Ovary (tissue), 9 donors: ENCODE results near the gene GNA12. TPM values are rescaled to one million over a fixed set of nuclear protein-coding genes. Genes with fewer than 3 reads are reported as not detected.

ENCODE experiments used
- DNase-seq, 5 donors: peaks; one replicate each; pipeline ENCODE4 v3.0.0-alpha.2; 2019 to 2020
- H3K27ac ChIP-seq, 2 donors: fragments of 200-600 bp; one replicate each; pipeline versions ENCODE4 v1.5.1 to v1.8.0; 2019 to 2022
- H3K27me3 ChIP-seq: fragments of 200-600 bp; one replicate; pipeline ENCODE4 v1.8.0; 2022
- H3K36me3 ChIP-seq: fragments of 200-600 bp; sonication (generic); one replicate; pipeline ENCODE4 v1.5.1; 2019
- H3K4me1 ChIP-seq: one replicate; pipeline ENCODE4 v1.8.1; 2013; ENCODE audit warnings: mild to moderate bottlenecking, moderate library complexity; ENCODE audit not compliant: insufficient read depth
- H3K4me3 ChIP-seq: fragments of 200-600 bp; sonication (generic); one replicate; pipeline ENCODE4 v1.5.1; 2017
- H3K9me3 ChIP-seq, 2 donors: fragments of 200-600 bp in 1 of 2; sonication (generic) in 1 of 2; one replicate each; pipeline versions ENCODE4 v1.5.1 to v1.8.1; 2013 to 2019; ENCODE audit warnings: mild to moderate bottlenecking in 1 of 2, moderate library complexity in 1 of 2
- EP300 ChIP-seq: sonication (generic); formaldehyde crosslinking; IDR thresholded peaks from one replicate; pipeline ENCODE4 v1.6.1; 2017; ENCODE audit warnings: antibody characterized with exemption
- POLR2A ChIP-seq: fragments of 450-650 bp; IDR thresholded peaks from one replicate; pipeline ENCODE4 v1.6.1; 2017; ENCODE audit warnings: antibody characterized with exemption, mild to moderate bottlenecking, moderate library complexity
- WGBS, 3 donors: extraction: QIAGEN DNeasy Blood & Tissue Kit in 1 of 3; methylation state at CpG; one replicate each; pipeline versions ENCODE4 v1.1.5 to v1.1.7; 2013 to 2017; 5-methylcytosine and 5-hydroxymethylcytosine counted together
- intact Hi-C, 4 donors: fragments of 100-400 bp; cut with DNase I; formaldehyde crosslinking; loops; one replicate each; pipeline versions ENCODE4 v1.11.0 to v1.15.1; 2022 to 2023
- polyA plus RNA-seq, 2 donors: library from polyadenylated mRNA; stranded (reverse); fragments of 200-250 nt in 1 of 2; fragments of 350-450 nt in 1 of 2; fragmentation: Illumina TruSeq in 1 of 2; extraction: RNeasy Lipid Tissue Mini Kit (QIAGEN cat#74804) in 1 of 2; gene quantifications; one replicate each; pipeline ENCODE4 v1.2.3, GENCODE V29; 2013 to 2014
- total RNA-seq, 7 donors: library from RNA; depleted of rRNA in 2 of 7; stranded (reverse); fragments of >200 nt in 2 of 7; fragmentation: NEBNext Ultra II Directional in 3 of 7; extraction: Animal tissue kit (Norgen Biotek cat#: 25700) in 3 of 7; gene quantifications; one replicate each; pipeline versions ENCODE4 v1.1.0 to v1.2.4, GENCODE V29; 2016 to 2023
- TF ChIP-seq, protein P1 (sequence below), 3 donors: fragments of 450-650 bp in 2 of 3; fragments of 200-600 bp in 1 of 3; IDR thresholded peaks; one replicate each; pipeline versions ENCODE4 v1.5.1 to v1.8.0; 2016 to 2022; ENCODE audit warnings: antibody characterized with exemption in 3 of 3, mild to moderate bottlenecking in 1 of 3
- donor health status: DM: no; HTN: no; CAD: no; lungs with moderate emphysema.
- donor health status: DM: no; HTN: no; CAD: no.
- donor health status: Bipolar disorder and iron deficiency.
- donor health status: DM: yes; HTN: yes; CAD: no.
- donor health status: DM: no; HTN: no; CAD: no.
- donor health status: DM: yes; HTN: yes; CAD: no.

Gene GNA12
- total and polyA plus RNA-seq, 9 donors, result 13.4 to 94.4 (median 65.5) TPM

- Histone ChIP-seq H3K36me3 (no peaks in the 10 kb centered on the region), H3K9me3 (no peaks in the 10 kb centered on the region), H3K4me1 (peaks cover 9% of the 10 kb centered on the region), H3K27ac (no peak within 1 kb of the TSS), H3K4me3 (peak within 1 kb of the TSS; percentile 26), H3K27me3 (no peaks in the 10 kb centered on the region)
- WGBS, 3 donors, result 2 to 10% (median 3%) methylated on average over 8 to 41 of the region's 41 CpGs
- intact Hi-C loops, result loop anchor here in 2 of 4 donors (10.0 kb wide), 1 partner anchor 233 kb away; no protein-coding TSS in a partner anchor
- TF ChIP-seq, protein P1, sequence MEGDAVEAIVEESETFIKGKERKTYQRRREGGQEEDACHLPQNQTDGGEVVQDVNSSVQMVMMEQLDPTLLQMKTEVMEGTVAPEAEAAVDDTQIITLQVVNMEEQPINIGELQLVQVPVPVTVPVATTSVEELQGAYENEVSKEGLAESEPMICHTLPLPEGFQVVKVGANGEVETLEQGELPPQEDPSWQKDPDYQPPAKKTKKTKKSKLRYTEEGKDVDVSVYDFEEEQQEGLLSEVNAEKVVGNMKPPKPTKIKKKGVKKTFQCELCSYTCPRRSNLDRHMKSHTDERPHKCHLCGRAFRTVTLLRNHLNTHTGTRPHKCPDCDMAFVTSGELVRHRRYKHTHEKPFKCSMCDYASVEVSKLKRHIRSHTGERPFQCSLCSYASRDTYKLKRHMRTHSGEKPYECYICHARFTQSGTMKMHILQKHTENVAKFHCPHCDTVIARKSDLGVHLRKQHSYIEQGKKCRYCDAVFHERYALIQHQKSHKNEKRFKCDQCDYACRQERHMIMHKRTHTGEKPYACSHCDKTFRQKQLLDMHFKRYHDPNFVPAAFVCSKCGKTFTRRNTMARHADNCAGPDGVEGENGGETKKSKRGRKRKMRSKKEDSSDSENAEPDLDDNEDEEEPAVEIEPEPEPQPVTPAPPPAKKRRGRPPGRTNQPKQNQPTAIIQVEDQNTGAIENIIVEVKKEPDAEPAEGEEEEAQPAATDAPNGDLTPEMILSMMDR (IDR thresholded peaks at IDR 0.05), result no peak
- no peak for TF ChIP-seq POLR2A
- no peak for TF ChIP-seq EP300
- no peak for DNase-seq
These were observed 156.2 kb downstream of the GNA12 start, which contains the start of gene AMZ1 for GRCh38 chr7:2687881-2688318. TSS of gene AMZ1 (plus strand) at chr7:2688202. CDS start at chr7:2700452, 12,250 bp downstream.

DNA sequence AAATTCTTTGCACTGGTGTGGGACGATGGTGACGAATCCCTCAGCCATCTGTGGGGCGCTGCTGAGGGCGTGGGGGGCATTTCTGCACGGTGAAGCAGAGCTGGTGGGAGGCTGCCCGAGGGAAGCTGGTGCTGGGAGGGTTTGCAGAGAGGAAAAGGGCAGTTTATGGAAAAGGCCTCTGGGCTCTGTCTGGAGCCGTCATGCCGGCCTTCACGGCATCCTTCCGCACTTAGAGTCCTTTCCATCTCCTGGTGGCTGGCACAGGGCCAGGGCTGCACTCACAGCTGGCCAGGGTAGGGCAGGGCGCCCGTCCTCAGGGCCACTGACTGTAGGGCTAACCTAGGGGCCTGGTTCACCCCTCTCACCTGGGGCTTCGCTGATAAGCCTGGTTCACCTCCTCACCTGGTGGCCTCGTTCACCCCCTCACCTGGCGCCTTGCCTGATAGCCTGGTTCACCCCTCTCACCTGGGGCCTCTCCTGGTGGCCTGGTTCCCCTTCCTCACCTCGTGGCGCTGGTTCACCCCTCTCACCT is 156.7 kb downstream of the GNA12 start:
- no peak overlapping the region for H3K4me3 ChIP-seq
- H3K9me3 ChIP-seq, result no peaks in the 10 kb centered on the region
- WGBS, 3 donors, result 26 to 55% (median 49%) methylated on average over 17 of the region's 17 CpGs
- DNase-seq, result no peak
- H3K4me1 ChIP-seq, result peaks cover 9% of the 10 kb centered on the region
- H3K27ac ChIP-seq, result no peak overlapping the region
- no peaks in the 10 kb centered on the region for H3K27me3 ChIP-seq
- TF ChIP-seq POLR2A (no peak), EP300 (no peak)
- TF ChIP-seq, protein P1 (IDR thresholded peaks at IDR 0.05), result no peak
- no peaks in the 10 kb centered on the region for H3K36me3 ChIP-seq
- intact Hi-C loops, result loop anchor here in 2 of 4 donors (10.0 kb wide), 1 partner anchor 233 kb away; no protein-coding TSS in a partner anchor

- Histone ChIP-seq H3K4me1 (peaks cover 9% of the 10 kb centered on the region), H3K27me3 (no peaks in the 10 kb centered on the region), H3K36me3 (no peaks in the 10 kb centered on the region), H3K9me3 (no peaks in the 10 kb centered on the region), H3K4me3 (no peak overlapping the region), H3K27ac (no peak overlapping the region)
- DNase-seq, result no peak
- WGBS, 3 donors, result 92 to 95% (median 92%) methylated on average over 14 of the region's 14 CpGs
- TF ChIP-seq, protein P1 (IDR thresholded peaks at IDR 0.05), result no peak
- TF ChIP-seq EP300, result no peak
- no peak for TF ChIP-seq POLR2A
- intact Hi-C loops, result loop anchor here in 2 of 4 donors (10.0 kb wide), 1 partner anchor 231 kb away; no protein-coding TSS in a partner anchor
These were observed 158.0 kb downstream of the GNA12 start for GRCh38 chr7:2686101-2686500.

GRCh38 chr7:2684501-2684900 is 159.6 kb downstream of the GNA12 start:
- intact Hi-C loops, result loop anchor here in 2 of 4 donors (5.0 to 10.0 kb wide), 2 partner anchors 117 to 230 kb away; no protein-coding TSS in a partner anchor

More at GRCh38 chr7:2684501-2684900, 159.6 kb downstream of the GNA12 start:
- H3K4me1 ChIP-seq, result peaks cover 9% of the 10 kb centered on the region
- DNase-seq, result no peak
- 96 to 98% (median 97%) methylated on average over 10 to 11 of the region's 11 CpGs for WGBS, 3 donors
- TF ChIP-seq, protein P1 (IDR thresholded peaks at IDR 0.05), result no peak
- no peak for TF ChIP-seq EP300
- no peak for TF ChIP-seq POLR2A
- H3K36me3 ChIP-seq, result no peaks in the 10 kb centered on the region
- no peak overlapping the region for H3K4me3 ChIP-seq
- H3K27ac ChIP-seq, result no peak overlapping the region
- H3K9me3 ChIP-seq, result no peaks in the 10 kb centered on the region
- no peaks in the 10 kb centered on the region for H3K27me3 ChIP-seq
